Measurements from ENCODE around the gene RNF14.

RNF14 gene

DNA sequence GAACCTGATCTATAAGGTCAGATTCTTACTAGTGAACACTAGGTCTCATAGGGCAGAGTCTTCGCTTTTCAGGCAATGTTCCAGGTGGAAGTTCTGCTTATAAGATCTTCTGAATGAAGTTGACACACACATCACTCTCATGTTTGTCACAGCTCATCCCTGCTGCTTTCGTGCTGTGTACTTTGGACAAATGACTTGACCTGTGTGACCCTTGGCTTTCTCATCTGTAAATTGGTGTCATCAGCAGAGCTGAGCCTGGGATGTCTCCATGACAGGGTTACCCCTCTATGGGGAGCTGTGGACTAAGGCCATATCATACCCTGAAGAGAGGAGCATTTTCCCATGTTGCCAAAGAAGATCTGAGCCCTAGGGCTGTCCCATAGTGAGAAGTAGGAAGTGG is 42.5 kb upstream of the RNF14 start (continued):
- TF ChIP-seq, protein P1, sequence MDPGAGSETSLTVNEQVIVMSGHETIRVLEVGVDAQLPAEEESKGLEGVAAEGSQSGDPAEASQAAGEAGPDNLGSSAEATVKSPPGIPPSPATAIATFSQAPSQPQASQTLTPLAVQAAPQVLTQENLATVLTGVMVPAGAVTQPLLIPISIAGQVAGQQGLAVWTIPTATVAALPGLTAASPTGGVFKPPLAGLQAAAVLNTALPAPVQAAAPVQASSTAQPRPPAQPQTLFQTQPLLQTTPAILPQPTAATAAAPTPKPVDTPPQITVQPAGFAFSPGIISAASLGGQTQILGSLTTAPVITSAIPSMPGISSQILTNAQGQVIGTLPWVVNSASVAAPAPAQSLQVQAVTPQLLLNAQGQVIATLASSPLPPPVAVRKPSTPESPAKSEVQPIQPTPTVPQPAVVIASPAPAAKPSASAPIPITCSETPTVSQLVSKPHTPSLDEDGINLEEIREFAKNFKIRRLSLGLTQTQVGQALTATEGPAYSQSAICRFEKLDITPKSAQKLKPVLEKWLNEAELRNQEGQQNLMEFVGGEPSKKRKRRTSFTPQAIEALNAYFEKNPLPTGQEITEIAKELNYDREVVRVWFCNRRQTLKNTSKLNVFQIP (CRISPR knock-in tag; IDR thresholded peaks at IDR 0.05; ENCODE audit: borderline replicate concordance, low read depth): no peak
- TF ChIP-seq TOX (CRISPR knock-in tag; IDR thresholded peaks at IDR 0.05; ENCODE audit: borderline replicate concordance) (no peak), ZFP3 (CRISPR knock-in tag; IDR thresholded peaks at IDR 0.05) (no peak)

DNA sequence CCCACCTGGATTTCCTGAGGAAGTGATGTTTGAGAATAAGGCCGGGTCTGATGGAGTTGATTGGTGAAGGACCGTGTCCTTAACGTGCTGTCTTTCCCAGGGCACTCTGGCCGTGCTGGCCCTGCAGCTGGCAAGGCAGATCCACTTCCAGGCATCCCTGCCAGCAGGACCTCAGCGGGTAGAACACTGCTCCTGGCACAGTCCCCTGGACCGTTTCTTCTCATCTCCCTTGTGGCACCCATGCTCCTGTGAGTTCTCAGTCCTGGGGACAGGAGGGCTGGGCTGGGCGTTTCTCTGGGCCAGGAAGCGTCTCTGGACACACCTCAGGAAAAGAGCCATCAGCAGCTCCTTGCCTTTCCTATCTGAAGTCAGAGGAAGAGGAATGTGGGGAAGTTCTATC is 40.9 kb upstream of the RNF14 start:
- TF ChIP-seq ZFP3 (CRISPR knock-in tag; IDR thresholded peaks at IDR 0.05): no peak
- TF ChIP-seq, protein P2, sequence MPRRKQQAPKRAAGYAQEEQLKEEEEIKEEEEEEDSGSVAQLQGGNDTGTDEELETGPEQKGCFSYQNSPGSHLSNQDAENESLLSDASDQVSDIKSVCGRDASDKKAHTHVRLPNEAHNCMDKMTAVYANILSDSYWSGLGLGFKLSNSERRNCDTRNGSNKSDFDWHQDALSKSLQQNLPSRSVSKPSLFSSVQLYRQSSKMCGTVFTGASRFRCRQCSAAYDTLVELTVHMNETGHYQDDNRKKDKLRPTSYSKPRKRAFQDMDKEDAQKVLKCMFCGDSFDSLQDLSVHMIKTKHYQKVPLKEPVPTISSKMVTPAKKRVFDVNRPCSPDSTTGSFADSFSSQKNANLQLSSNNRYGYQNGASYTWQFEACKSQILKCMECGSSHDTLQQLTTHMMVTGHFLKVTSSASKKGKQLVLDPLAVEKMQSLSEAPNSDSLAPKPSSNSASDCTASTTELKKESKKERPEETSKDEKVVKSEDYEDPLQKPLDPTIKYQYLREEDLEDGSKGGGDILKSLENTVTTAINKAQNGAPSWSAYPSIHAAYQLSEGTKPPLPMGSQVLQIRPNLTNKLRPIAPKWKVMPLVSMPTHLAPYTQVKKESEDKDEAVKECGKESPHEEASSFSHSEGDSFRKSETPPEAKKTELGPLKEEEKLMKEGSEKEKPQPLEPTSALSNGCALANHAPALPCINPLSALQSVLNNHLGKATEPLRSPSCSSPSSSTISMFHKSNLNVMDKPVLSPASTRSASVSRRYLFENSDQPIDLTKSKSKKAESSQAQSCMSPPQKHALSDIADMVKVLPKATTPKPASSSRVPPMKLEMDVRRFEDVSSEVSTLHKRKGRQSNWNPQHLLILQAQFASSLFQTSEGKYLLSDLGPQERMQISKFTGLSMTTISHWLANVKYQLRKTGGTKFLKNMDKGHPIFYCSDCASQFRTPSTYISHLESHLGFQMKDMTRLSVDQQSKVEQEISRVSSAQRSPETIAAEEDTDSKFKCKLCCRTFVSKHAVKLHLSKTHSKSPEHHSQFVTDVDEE (CRISPR knock-in tag; IDR thresholded peaks at IDR 0.05): no peak
- no peak for TF ChIP-seq CSDC2 (CRISPR knock-in tag; IDR thresholded peaks at IDR 0.05)
- no peak for TF ChIP-seq ESRRG (CRISPR knock-in tag; IDR thresholded peaks at IDR 0.05)
- TF ChIP-seq BACH2 (CRISPR knock-in tag; IDR thresholded peaks at IDR 0.05; ENCODE audit: borderline replicate concordance): no peak
- TF ChIP-seq, protein P3, sequence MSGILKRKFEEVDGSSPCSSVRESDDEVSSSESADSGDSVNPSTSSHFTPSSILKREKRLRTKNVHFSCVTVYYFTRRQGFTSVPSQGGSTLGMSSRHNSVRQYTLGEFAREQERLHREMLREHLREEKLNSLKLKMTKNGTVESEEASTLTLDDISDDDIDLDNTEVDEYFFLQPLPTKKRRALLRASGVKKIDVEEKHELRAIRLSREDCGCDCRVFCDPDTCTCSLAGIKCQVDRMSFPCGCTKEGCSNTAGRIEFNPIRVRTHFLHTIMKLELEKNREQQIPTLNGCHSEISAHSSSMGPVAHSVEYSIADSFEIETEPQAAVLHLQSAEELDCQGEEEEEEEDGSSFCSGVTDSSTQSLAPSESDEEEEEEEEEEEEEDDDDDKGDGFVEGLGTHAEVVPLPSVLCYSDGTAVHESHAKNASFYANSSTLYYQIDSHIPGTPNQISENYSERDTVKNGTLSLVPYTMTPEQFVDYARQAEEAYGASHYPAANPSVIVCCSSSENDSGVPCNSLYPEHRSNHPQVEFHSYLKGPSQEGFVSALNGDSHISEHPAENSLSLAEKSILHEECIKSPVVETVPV (CRISPR knock-in tag; IDR thresholded peaks at IDR 0.05): no peak
- TF ChIP-seq, protein P4, sequence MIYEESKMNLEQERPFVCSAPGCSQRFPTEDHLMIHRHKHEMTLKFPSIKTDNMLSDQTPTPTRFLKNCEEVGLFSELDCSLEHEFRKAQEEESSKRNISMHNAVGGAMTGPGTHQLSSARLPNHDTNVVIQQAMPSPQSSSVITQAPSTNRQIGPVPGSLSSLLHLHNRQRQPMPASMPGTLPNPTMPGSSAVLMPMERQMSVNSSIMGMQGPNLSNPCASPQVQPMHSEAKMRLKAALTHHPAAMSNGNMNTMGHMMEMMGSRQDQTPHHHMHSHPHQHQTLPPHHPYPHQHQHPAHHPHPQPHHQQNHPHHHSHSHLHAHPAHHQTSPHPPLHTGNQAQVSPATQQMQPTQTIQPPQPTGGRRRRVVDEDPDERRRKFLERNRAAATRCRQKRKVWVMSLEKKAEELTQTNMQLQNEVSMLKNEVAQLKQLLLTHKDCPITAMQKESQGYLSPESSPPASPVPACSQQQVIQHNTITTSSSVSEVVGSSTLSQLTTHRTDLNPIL (CRISPR knock-in tag; IDR thresholded peaks at IDR 0.05; ENCODE audit: low read depth): no peak
- no peak for TF ChIP-seq SNAI2 (CRISPR knock-in tag; IDR thresholded peaks at IDR 0.05)
- no peak for TF ChIP-seq OSR1 (CRISPR knock-in tag; IDR thresholded peaks at IDR 0.05)
- no peak for TF ChIP-seq GLIS3 (CRISPR knock-in tag; IDR thresholded peaks at IDR 0.05)
- TF ChIP-seq ARNTL (CRISPR knock-in tag; IDR thresholded peaks at IDR 0.05; ENCODE audit: borderline replicate concordance, low read depth): no peak
- TF ChIP-seq ISL1 (CRISPR knock-in tag; IDR thresholded peaks at IDR 0.05): no peak
- no peak for TF ChIP-seq ZFP30 (CRISPR knock-in tag; IDR thresholded peaks at IDR 0.05)
- ATAC-seq: no peak

DNA sequence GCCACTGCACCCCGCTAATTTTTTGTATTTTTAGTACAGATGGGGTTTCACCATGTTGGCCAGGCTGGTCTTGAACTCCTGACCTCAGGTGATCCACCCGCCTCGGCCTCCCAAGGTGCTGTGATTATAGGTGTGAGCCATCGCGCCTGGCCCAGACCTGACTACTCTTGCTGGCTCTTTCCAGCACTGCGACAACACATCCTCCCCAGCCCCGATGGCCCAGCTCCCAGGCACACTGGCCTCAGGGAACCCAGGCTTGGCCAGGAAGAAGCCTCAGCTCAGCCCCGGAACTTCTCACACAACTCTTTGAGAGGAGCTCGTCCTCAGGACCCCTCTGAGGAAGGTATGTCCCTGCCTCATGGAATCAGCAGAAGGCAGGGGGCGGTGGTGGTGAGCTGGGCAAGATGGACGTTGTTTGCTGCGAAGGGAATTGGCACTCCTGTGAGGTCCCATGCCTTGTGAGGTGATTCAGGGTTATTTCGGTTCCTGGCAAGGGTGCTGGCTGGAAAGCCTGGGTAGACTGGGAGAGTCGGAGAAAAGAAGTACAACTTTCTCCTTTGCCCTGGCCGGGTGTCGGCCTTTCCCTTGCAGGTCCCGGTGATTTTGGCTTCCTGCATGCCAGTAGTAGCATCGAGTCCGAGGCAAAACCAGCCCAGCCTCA is 39.4 kb upstream of the RNF14 start:
- no peak for TF ChIP-seq BACH2 (CRISPR knock-in tag; IDR thresholded peaks at IDR 0.05; ENCODE audit: borderline replicate concordance)
- no peak for TF ChIP-seq GLIS3 (CRISPR knock-in tag; IDR thresholded peaks at IDR 0.05)
- TF ChIP-seq, protein P1 (CRISPR knock-in tag; IDR thresholded peaks at IDR 0.05; ENCODE audit: borderline replicate concordance, low read depth): no peak
- TF ChIP-seq CSDC2 (CRISPR knock-in tag; IDR thresholded peaks at IDR 0.05): no peak
- TF ChIP-seq, protein P3 (CRISPR knock-in tag; IDR thresholded peaks at IDR 0.05): no peak
- TF ChIP-seq ZFP3 (CRISPR knock-in tag; IDR thresholded peaks at IDR 0.05): no peak
- no peak for TF ChIP-seq ZNF70 (CRISPR knock-in tag; IDR thresholded peaks at IDR 0.05)
- no peak for TF ChIP-seq ZC3H10 (CRISPR knock-in tag; IDR thresholded peaks at IDR 0.05)
- ATAC-seq: no peak
